OCI-LY3 (cell line): ENCODE measurements around the gene CHN1.

Source experiments
- H2AFZ ChIP-seq: fragments of 200-600, 300-600 bp; shearing (Covaris generic); 2 replicates; pipeline ENCODE4 v1.6.0; 2014; ENCODE audit warnings: antibody characterized with exemption, low read depth, low read length
- H3K27ac ChIP-seq: fragments of 200-600, 300-600 bp; sonication (generic); 2 replicates; pipeline ENCODE4 v1.5.1; 2014; ENCODE audit warnings: mild to moderate bottlenecking, low read length, moderate library complexity, mixed read lengths
- H3K27me3 ChIP-seq: fragments of 200-600, 300-600 bp; sonication (generic); 2 replicates; pipeline ENCODE4 v1.6.1; 2014; ENCODE audit warnings: low read depth, low read length, mixed read lengths
- H3K36me3 ChIP-seq: fragments of 200-600, 300-600 bp; sonication (generic); replicated peaks from 2 replicates; pipeline ENCODE3; 2014; ENCODE audit warnings: low read depth, low read length, mixed read lengths
- H3K4me1 ChIP-seq: fragments of 300-600, 200-600 bp; sonication (generic); 2 replicates; pipeline ENCODE4 v1.6.1; 2014; ENCODE audit warnings: low read length, mixed read lengths
- H3K4me2 ChIP-seq: fragments of 200-600, 300-600 bp; sonication (generic); 2 replicates; pipeline ENCODE4 v1.6.1; 2014; ENCODE audit warnings: low read length, mixed read lengths
- H3K4me3 ChIP-seq: fragments of 300-600, 200-600 bp; sonication (generic); 2 replicates; pipeline ENCODE4 v1.5.1; 2014; ENCODE audit warnings: antibody characterized with exemption, mild to moderate bottlenecking, low read length, moderate library complexity
- H3K79me2 ChIP-seq: fragments of 300-600, 200-600 bp; shearing (Covaris generic); 2 replicates; pipeline ENCODE4 v1.6.1; 2014; ENCODE audit warnings: mild to moderate bottlenecking, low read length, mixed read lengths
- H3K9ac ChIP-seq: fragments of 300-600, 200-600 bp; shearing (Covaris generic); 2 replicates; pipeline ENCODE4 v1.6.0; 2014; ENCODE audit warnings: mild to moderate bottlenecking, low read length, moderate library complexity
- H3K9me3 ChIP-seq: fragments of 200-600, 300-600 bp; shearing (Covaris generic); 2 replicates; pipeline ENCODE4 v1.6.1; 2014; ENCODE audit warnings: low read length, mixed read lengths; ENCODE audit not compliant: insufficient read depth
- H4K20me1 ChIP-seq: fragments of 200-600, 300-600 bp; sonication (generic); 2 replicates; pipeline ENCODE4 v1.6.1; 2016; ENCODE audit warnings: low read length, mixed read lengths; ENCODE audit not compliant: insufficient read depth
- EZH2phosphoT487 ChIP-seq: fragments of 200-600 bp; shearing (Covaris generic); IDR thresholded peaks from 2 replicates; pipeline ENCODE4 v1.6.1; 2018; ENCODE audit warnings: antibody characterized with exemption, mixed run types, low read depth
- TF ChIP-seq, protein P1 (sequence below): fragments of 200-600, 300-600 bp; sonication (generic); IDR thresholded peaks from 2 replicates; pipeline ENCODE4 v1.5.1; 2014; ENCODE audit warnings: antibody characterized with exemption, low read length, low read depth

Gene CHN1

DNA sequence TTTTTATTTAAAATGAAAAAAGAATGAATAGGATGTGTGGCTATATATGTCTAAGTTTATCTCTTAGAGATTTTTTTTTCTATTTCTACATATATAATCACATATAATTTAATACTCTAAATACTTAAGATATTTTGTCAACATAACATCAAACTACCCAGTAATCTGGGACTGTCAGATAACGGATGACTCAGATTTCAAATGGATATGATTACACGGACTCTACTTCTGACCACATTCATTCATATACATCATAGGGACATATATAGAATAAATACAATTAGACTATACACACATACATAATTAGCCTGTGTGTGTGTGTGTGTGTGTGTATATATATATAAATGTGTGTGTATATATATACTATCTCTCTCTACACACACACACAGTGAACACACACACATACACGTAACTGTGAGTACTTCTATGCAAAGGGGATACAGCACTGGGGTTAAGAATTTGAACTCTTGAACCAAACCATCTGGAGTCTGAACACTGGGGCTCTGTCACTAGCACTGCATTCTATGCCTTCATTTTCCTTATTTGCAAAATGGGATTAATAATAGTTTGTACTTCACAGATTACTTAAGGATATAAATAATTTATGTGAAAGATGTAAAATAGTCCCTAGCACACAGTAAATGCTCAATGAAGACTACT lies 59.5 kb downstream of the CHN1 start:
- no peaks in the 10 kb centered on the region for H3K9me3 ChIP-seq
- TF ChIP-seq, protein P1, sequence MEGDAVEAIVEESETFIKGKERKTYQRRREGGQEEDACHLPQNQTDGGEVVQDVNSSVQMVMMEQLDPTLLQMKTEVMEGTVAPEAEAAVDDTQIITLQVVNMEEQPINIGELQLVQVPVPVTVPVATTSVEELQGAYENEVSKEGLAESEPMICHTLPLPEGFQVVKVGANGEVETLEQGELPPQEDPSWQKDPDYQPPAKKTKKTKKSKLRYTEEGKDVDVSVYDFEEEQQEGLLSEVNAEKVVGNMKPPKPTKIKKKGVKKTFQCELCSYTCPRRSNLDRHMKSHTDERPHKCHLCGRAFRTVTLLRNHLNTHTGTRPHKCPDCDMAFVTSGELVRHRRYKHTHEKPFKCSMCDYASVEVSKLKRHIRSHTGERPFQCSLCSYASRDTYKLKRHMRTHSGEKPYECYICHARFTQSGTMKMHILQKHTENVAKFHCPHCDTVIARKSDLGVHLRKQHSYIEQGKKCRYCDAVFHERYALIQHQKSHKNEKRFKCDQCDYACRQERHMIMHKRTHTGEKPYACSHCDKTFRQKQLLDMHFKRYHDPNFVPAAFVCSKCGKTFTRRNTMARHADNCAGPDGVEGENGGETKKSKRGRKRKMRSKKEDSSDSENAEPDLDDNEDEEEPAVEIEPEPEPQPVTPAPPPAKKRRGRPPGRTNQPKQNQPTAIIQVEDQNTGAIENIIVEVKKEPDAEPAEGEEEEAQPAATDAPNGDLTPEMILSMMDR: no peak
- no peak overlapping the region for H3K4me2 ChIP-seq

DNA sequence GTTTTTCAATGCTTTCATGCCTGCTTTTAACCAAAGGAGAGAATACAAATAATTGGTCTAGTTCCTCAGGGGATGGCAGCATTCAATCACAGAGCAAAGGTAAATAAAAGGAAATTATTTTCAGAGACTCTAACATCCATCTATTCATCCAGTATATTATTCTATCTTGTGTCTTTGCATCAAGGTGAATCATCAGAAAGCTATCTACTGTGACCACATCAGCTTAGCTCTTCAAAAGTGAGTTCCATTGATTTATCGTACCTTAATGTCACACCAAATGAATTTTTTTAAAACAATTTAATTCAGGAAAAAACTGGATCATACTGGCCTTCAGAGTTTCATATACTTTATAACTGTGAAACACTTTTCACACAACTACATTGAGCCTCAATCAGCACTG lies 66.1 kb downstream of the CHN1 start:
- Histone ChIP-seq H3K9ac (no peak overlapping the region), H3K9me3 (no peaks in the 10 kb centered on the region), H3K27ac (no peak overlapping the region), H3K27me3 (no peaks in the 10 kb centered on the region), H2AFZ (no peak overlapping the region), H3K4me1 (no peaks in the 10 kb centered on the region), H3K79me2 (no peaks in the 10 kb centered on the region), H4K20me1 (no peaks in the 10 kb centered on the region), H3K36me3 (no peaks in the 10 kb centered on the region), H3K4me3 (no peak overlapping the region), H3K4me2 (no peak overlapping the region)
- TF ChIP-seq EZH2phosphoT487: no peak
- TF ChIP-seq, protein P1: no peak

More for the DNA sequence above, 59.5 kb downstream of the CHN1 start:
- no peak overlapping the region for H2AFZ ChIP-seq
- H3K4me1 ChIP-seq: no peaks in the 10 kb centered on the region
- no peaks in the 10 kb centered on the region for H3K36me3 ChIP-seq
- H3K4me3 ChIP-seq: no peak overlapping the region
- H3K27ac ChIP-seq: no peak overlapping the region
- H3K79me2 ChIP-seq: no peaks in the 10 kb centered on the region
- H3K9ac ChIP-seq: no peak overlapping the region
- no peaks in the 10 kb centered on the region for H4K20me1 ChIP-seq
- H3K27me3 ChIP-seq: no peaks in the 10 kb centered on the region

DNA sequence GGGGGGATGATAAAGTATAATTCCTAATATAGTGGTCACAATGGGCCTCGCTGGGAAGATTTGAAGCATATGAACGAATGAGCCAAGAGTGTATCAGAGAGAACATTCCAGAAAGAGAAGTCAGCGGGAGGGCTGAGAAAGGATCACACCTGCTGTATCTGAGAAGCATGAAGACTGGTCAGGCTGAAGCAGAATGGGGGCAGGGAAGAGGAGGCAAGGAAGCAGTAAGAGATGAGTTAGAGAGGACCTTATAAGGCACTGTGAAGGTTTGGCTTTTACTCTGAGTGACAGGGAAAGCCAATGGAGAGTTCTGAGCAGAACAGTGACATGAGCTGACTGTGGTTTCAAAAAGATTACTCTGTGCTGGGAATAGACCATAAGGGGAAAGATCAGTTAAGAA lies 73.5 kb downstream of the CHN1 start:
- Histone ChIP-seq H3K4me2 (no peak overlapping the region), H3K36me3 (no peaks in the 10 kb centered on the region), H2AFZ (no peak overlapping the region), H3K9ac (no peak overlapping the region), H3K4me3 (no peak overlapping the region), H3K27me3 (no peaks in the 10 kb centered on the region), H3K27ac (no peak overlapping the region), H3K4me1 (no peaks in the 10 kb centered on the region), H3K79me2 (no peaks in the 10 kb centered on the region), H3K9me3 (no peaks in the 10 kb centered on the region), H4K20me1 (no peaks in the 10 kb centered on the region)
- TF ChIP-seq, protein P1: no peak
- TF ChIP-seq EZH2phosphoT487: no peak

DNA sequence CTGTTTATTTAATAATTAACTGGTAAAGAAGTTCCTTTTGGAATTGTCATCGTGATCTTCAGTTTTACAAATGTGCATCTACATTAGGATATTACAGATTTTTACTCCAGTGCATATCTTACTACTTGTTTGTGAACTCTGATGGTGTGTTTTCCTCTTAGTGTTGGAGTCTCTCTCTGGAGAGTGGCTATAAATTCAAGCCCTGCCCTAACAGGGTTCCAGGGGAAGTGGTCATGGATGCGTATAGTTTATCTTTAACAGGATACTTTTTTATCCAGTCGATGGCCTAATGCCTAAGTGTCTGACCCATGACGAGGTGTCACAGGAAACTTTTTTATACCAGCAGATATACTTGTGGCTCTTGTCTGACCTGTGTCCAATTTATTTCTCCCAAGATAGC lies 75.4 kb downstream of the CHN1 start:
- Histone ChIP-seq H3K4me1 (no peaks in the 10 kb centered on the region), H3K27me3 (no peaks in the 10 kb centered on the region), H2AFZ (no peak overlapping the region), H3K36me3 (no peaks in the 10 kb centered on the region), H3K9me3 (no peaks in the 10 kb centered on the region), H3K79me2 (no peaks in the 10 kb centered on the region), H3K4me3 (no peak overlapping the region), H3K9ac (no peak overlapping the region), H4K20me1 (no peaks in the 10 kb centered on the region), H3K4me2 (no peak overlapping the region), H3K27ac (no peak overlapping the region)
- TF ChIP-seq, protein P1: no peak
- no peak for TF ChIP-seq EZH2phosphoT487
